Activated CD4-positive, alpha-beta T cell treated with anti-CD3 and anti-CD28 coated beads for 4 hours (primary cell): ENCODE measurements around the gene TCEAL1.
"Not testable (repeated sequence)": the region's sequence is repeated elsewhere in the genome, so short reads cannot be mapped to it uniquely, and the experiment has no call there.

Source experiments
- DNase-seq, 2 donors: peaks; one replicate each; pipeline ENCODE4 v3.0.0-alpha.2; 2020

TCEAL1 gene

DNA sequence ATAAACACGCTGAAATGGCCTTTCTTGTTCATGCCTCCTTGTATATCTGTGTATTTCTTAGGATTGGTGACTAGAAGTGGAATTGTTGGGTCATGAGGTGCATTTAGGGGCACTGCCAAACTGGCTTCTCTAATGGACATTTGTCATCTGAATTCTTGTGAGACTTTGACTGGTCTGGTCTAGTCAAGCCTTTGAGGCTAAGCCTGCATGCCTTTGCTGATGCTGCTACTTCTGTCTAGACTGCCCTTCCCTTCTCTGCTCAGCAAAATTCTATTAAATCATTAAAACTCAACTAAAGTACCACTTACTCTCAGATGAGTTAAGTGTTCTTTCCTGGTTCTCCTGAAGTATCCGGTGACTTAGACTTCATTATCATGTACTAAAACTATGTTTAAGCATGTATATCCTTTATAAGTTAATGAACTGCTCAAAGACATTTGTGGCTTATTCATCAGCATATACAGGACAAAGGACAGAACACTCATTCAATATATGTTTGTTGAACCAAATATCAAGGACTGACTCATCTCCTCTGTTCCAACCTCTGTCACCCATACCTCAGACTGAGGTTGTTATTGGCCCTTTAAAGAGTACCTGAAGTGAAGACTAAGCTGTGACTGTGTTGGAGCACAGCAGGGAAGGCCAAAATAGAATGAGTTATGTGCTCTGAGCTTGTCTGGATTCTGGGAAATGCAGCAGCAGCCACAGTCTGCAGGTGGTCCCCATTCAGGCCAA is 9.0 kb downstream of the TCEAL1 start:
- DNase-seq, result no peak

DNA sequence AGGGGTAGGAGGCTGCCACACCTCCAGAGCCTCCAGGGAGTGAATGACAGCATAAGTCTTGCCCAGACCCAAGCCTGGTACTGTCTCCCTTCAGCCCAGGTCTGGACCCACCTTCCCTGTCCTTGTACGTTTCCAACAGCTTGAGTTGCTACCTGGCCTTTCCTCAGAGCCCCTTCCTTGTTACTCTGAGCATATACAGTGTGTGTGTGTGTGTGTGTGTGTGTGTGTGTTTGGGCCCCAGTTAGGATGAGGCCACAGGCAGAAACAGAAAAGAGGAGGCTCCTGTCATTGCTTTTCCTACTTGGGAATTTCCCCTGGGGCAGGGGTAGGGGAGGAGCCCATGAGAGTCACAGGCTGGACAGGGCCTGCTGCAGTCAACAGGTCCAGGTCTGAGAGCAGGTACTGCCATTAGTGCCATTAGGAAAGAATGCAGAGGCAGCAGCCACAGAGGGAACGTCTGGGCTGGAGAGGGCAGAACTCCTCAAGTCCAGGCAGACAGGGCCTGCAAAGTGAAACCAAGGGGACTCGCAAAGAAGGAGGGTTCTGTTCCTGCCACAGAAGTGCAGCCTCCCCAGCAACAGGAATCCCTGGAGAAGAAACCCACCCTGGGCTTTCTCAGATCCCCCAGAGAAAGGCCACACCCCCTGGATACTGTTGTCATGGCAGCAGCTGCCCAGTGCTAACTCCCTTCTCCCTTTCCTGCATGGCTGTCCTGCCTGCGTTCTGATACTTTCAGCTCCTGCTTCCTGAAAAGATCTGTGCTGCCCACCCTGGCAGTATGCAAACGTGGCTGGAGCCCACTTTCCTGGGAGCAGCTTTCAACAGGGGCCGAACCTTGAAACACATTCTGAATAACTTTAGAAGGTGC is 9.9 kb downstream of the TCEAL1 start:
- not testable (repeated sequence) for DNase-seq

DNA sequence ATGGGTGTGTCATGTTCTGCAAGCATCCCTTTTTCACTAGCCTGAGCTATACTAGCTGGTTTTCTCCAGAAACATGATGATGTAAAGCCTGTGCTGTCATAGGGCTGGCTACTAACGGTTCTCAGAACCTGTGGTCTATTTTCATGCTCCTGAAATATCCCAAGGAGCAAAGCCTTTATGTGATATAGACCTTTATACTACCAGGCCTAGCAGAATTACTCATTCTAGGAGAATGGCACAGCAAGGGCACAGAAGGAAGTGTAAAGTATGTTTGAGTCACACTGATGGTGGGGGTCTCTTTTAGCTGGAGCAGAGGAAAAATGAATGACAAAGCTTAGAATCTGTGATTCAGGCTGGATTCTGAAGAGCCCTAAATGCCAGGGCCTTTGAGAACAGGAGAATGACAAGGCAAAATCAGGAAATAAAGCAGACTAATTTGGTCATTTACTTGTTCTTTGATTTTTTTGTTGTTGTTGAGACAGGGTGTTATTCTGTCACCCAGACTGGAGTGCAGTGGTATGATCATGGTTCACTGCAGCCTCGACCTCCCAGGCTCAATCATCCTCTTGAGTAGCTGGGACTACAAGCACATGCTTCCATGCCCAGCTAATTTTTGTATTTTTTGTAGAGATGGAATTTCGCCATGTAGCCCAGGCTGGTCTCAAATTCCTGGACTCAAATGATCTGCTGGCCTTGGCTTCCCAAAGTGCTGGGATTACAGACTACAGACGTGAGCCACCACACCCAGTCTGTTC is 11.8 kb downstream of the TCEAL1 start:
- DNase-seq, result no peak

DNA sequence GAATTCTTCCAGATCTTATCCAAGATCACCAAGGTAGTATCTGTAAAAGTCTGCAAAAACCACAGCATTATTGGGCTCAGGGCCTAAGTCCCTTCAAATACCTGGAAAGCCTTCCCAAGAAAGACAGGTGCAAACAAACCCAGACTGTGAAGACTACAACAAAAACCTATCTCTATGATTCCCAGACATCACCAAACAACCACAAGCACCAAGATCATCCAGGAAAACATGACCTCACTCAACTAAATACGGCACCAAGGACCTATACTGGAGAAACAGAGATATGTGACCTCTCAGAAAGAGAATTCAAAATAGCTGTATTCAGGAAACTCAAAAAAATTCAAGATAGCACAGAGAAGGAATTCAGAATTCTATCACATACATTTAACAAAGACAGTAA is 15.3 kb downstream of the TCEAL1 start:
- no peak for DNase-seq

DNA sequence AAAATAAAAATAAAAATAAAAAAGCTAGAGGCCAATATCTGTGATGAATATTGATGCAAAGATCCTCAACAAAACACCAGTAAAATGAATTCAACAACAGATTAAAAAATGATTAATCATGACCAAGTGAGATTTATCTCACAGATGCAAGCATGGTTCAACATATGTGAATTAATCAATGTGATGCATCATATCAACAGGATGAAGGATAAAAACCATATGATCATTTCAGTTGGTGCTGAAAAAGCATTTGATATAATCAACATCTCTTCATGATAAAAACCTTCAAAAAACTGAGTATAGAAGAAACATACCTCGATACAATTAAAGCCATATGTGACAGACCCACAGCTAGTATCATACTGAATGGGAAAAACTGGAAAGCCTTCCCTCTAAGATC is 18.9 kb downstream of the TCEAL1 start:
- DNase-seq, result no peak

DNA sequence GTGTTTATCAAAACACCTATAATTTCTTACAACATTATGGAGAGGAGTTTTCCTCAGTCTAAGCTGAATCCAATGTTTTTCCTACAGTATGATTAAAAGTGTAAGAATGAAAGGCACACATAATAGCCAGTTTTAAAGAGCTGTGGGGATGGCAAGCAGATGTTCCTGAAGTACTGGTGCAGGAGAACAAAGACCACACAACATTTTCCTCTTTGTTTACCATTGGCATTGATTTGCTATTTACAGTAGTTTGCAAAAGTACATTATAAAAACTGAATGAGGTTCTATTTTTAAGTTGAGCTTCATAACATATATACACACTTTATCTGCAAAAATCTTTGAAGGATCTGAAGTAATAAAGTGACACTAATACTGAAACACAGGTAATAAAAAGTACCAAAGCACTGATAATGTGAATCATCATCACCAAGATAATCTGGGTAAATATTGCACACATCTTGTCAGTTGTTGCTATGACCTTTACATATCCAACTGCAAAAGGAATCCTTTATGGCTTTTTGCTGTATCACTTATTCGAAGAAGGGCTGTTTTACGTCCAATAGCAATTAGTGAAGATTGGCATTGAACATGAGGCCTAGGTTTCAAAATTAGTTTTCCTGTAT is 22.5 kb downstream of the TCEAL1 start:
- no peak for DNase-seq

DNA sequence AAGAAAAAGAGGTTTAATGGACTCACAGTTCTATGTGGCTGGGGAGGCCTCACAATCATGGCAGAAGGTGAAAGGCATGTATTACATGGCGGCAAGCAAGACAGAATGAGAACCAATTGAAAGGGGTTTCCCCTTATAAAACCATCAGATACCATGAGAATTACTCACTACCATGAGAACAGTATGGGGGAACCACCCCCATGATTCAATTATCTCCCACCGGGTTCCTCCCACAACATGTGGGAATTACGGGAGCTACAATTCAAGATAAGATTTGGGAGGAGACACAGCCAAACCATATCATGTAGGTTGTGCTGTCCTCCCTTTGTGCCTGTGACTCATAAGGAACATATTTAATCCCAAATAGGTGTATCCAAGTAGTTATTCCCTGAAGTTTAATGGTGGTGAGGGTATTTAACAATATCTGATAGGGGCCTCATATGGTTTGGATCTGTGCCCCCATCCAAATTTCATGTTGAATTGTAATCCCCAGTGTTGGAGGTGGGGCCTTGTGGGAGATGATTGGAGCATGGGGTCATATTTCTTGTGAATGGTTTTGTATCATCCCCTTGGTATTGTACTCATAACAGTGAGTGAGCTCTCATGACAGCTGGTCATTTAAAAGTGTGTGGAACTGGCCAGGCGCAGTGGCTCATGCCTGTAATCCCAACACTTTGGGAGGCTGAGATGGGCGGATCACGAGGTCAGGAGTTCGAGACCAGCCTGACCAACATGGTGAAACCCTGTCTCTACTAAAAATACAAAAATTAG is 26.6 kb downstream of the TCEAL1 start:
- not testable (repeated sequence) for DNase-seq

DNA sequence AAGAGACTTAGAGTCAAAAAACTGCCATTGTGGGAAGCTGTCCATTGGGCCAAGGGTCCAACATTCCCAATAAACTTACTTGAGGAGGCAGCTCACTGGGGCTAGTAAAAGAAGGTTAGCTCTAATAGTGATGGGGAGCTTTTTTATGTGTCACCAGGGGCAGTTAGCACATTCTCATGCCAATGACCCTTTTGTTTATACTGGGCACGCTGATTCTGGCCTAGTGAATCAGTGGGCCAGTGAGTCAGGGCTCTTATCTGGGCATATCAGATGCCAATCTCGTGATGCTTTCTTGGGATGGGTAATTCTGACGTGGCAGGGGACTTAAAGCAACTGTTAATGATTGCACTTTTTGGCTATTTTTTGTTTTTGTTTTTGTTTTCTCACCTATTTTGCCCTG is 27.8 kb downstream of the TCEAL1 start:
- no peak for DNase-seq

DNA sequence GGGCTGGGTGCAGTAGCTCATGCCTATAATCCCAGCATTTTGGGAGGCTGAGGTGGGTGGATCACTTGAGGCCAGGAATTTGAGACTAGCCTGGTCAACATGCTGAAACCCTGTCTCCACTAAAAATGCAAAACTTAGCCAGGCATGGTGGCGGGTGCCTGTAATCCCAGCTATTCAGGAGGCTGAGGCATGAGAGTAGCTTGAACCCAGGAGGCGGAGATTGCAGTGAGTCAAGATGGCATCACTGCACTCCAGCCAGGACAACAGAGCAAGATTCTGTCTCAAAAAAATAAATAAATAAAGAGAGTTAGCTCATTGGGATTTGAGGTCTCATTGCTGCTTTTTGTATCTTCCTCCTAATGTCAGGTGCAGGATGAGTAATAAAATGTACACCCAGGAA is 28.3 kb downstream of the TCEAL1 start:
- DNase-seq, result not testable (repeated sequence)

DNA sequence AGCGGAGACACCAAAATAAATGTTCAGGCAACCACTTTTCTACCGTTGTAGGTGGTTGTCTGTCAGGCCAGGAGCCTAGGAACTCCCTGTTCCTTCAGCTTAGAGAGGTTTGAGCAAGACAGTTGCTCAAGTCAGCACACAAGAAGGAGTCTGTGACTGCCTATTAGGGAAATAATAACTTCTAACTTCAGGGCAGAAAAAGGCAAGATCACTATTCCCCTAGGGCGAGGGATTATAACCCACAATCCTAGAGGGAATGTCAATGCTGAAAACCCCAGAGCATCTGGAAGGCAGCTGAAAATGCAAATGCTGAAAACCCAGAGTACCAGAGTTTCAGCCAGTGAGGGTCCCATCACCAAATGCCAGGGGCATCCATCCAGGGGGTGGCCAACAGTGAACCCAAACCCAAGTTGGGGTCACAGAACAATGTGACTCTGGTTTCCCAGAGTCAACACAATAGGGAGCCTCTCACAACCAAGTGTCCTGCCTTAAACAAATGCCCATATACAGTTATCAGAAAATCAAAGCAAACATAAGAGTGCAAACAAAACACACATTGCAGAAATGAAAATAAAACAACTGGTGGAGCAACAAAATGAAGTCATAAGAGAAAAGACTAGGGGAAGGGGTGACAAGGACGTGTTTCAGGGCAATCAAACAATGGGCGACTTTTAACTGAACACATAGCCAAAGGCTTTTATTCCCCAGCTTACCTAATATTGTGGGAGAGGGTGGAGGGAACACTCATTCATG is 30.1 kb downstream of the TCEAL1 start:
- DNase-seq, result no peak

DNA sequence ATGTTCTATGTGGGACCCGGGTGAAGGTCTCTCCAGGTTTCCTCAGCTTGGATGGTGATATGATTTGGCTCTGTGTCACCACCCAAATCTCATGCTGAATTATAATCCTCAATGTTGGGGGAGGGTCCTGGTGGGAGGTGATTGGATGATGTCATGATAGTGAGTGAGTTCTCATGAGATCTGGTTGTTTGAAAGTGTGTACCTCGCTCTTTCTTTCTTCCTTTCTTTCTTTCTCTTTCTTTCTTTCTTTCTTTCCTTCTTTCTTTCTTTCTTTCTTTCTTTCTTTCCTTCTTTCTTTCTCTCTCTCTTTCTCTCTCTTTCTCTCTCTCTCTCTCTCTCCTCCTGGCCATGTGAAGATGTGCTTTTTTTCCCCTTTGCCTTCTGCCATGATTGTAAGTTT is 30.7 kb downstream of the TCEAL1 start:
- not testable (repeated sequence) for DNase-seq

DNA sequence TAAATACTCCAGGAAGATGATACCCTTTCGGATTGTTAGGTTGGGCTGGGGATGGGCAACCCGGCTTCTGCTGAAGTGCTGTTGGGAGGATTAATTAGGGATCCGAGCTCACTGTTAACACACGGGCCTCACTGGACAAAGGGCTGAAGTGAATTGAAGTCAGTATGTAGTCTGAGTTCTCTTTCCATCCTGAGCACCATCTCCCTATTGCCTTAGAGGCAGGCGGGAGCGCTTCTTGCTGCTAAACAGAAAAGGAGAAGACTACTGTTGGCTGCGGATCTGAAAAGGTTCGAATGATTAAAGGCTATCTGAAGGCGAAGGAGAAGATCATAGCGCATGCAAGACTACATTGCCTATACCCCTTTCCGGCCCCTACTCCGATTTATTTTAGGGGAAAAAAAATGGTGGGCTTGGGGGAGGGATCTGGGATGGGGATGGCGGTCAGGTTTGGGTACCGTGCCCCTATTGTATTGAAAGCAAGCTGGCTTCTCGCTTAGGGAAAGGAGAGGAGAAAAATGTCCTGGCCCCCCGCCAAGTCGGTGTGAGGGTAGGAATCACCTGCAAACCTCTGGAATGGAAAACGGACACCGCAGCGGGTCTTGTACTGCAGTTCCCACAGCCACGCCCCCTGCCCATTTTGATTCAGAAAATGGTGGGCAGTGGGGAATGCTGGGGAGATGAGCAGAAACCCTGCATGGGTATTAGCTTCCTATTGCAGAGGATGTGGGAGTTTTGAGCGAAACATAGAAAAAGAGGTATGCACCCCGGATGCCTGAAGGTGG is 35.4 kb downstream of the TCEAL1 start:
- no peak for DNase-seq

DNA sequence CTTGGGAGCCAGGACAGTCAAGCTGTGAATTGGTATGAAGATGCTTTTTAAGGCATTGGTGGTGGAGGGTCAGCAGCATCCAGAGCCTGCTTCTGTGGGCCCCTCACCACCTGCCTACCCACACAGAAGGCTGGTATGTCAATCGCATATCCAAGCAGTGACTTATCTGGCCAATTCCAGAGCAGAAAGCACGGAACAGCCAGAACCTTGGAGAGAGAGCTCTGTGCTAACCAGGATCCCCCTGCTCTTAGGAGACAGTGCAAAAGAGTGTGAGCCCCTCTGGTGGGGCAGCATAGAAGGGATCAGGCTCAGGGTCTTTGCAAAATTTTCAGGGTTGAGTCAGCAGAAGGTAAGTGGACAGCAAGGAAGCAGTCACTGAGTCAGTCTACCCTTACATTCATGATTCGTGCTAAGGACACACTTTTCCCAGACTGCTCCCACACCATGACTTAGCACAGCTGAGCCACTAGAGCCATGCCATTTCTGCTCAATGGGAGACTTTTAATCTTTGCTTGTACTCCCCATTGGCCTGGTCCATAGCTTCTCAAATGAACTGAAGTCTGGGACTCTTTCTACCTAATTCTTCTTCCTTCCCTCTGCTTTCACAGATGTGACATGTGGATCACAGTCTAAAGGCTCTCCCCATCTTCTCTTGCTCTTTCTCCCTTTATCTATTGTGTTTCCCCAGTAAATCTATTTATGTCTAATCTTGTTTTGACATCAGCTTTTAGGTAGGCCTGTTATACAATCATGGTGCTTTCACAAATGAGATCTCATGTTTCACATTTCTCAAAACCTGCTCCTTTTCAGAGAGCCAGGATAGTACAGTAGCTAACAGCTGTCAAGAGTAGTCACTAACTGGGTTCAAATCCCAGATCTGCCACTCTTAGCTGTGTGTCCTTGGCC is 37.7 kb downstream of the TCEAL1 start:
- DNase-seq, result no peak

DNA sequence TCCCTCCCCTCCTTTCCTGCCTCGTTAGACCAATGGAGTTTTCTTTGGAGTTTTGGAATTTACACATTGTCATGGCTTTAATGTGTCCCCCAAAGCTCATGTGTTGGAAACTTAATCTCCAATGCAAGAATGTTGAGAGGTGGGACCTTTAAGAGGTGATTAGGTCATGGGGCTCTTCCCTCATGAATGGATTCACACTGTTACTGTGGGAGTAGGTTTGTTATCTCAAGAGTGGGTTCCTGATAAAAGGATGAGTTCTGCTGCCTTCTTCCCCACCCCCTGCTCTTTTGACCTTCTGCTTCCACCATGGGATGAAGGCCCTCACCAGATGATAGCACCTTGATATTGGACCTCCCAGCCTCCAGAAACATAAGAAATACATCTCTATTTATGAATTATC is 41.0 kb downstream of the TCEAL1 start:
- DNase-seq, result no peak

DNA sequence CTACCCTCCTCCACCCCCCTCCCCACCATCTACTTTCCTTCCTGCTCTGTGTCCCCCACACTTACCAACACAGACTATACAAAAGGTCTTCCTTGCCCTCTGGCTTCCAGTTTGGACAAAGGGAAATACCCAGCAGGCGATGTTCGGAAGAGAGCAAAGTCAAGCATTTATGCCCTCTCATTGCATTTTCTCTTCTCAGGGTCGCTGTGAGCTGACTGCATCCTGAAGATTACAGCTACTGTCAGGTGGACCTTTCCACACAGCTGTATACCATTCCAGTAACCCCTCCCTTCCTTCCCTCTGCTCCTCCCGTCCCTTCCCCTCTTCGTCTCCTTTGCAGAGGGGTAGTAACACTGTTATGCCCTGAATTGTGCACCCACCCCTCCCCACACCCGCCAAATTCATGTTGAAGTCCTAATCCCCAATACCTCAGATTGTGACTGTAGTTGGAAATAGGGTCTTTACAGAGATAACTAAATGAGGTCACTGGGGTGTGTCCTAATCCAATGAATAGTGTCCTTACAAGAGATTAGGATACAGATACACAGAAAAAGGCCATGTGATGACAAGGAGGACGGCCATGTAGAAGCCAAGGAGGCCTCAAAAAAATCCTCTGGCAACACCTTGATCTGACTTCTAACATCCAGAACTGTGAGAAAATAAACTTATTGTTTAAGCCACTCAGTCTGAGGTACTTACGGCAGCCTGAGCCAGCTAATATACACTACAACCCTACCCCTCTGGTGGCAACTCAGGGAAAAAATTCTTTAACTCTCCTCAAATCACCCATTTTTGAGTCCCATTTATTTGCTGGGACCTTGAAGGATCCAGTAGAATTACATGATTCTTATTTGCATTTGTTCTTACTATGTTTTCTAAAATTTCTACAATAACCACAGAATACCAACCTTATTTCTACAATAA is 46.0 kb downstream of the TCEAL1 start:
- no peak for DNase-seq

DNA sequence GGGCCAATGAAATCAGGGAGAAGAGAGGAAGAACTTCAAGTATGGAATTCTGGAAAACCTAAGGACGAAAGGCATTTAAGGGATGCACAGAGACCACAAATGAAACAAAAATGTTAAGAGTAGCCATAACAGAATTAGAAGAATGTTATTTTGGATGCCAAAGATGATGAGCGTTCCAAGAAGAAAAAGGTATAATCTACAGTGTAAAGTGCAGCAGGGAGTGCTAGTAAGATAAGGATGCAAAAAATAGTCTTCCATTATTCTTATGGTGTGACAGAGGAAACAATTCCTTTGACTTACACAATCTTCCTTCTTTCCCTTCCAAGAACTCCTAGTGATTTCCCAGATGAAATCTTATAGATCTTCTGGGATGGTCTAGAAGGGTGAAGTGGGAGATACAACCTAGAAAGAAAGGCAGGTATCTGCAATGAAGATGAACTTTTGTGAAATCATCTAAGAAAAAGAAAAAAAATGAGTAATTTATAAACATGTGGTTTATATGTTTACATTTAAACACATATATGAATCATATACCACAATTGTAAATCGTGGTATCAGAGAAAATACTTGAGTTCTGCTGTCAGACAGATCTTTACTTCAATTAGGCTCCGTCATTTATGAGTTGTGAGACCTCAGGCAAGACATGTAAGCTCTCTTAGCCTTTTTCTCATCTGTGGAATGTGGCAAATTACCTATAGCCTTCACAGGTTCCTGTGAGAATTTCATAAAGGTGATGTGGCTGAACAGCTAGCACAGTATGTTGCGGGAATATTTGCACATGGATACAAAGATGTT is 49.6 kb downstream of the TCEAL1 start:
- no peak for DNase-seq
